ENCODE data around the gene SLC9A6. TPM values are rescaled to one million over a fixed set of nuclear protein-coding genes. Genes with fewer than 3 reads are reported as not detected.
"Not testable (repeated sequence)": the region's sequence is repeated elsewhere in the genome, so short reads cannot be mapped to it uniquely, and the experiment has no call there.

SLC9A6 gene
- total and polyA plus RNA-seq, 10 of the 15 experiments (the other 5 are each of a cell fraction or from before 2014, with no cell fraction given): 4.5 to 14.6 (median 10.7) TPM

DNA sequence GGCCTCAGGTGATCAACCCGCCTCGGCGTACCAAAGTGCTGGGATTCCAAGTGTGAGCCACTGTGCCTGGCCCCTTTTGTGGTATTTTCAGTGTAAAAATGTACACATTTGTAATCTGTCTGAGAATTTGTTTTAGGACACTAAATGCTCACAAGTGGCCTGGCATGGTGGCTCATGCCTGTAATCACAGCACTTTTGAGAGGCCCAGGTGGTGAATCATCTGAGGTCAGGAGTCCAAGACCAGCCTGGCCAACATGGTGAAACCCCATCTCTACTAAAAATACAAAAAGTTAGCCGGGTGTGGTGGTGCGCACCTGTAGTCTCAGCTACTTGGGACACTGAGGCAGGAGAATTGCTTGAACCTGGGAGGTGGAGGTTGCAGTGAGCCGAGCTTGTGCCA, 106.7 kb downstream of the SLC9A6 start:
- H3K36me3 ChIP-seq (ENCODE audit: control insufficient read depth in 2 of 2, insufficient read depth in 2 of 2, low read length in 1 of 2); in situ Hi-C loops (cut with MboI); ATAC-seq; CTCF ChIA-PET; H3K4me1 ChIP-seq (ENCODE audit: control insufficient read depth, insufficient read depth, low read length); SMC1A ChIA-PET (ENCODE audit: uncharacterized antibody, unreplicated experiment); FAIRE-seq; BruUV-seq (replicated peaks); H3K9ac ChIP-seq (ENCODE audit: control insufficient read depth, insufficient read depth, low read length); H3K9me3 ChIP-seq (replicated peaks; ENCODE audit: control insufficient read depth, insufficient read depth, low read length); H3K4me3 ChIP-seq; H3K27me3 ChIP-seq (replicated peaks in 1 of 2; ENCODE audit: control insufficient read depth in 2 of 2, insufficient read depth in 2 of 2, low read length in 1 of 2); DNase-seq (ENCODE audit: low read depth, low spot score); intact Hi-C loops (cut with micrococcal nuclease; ENCODE audit: unreplicated experiment); RAD21 ChIA-PET (ENCODE audit: unreplicated experiment); H3K4me2 ChIP-seq (ENCODE audit: control insufficient read depth, insufficient read depth); H2AFZ ChIP-seq (ENCODE audit: control insufficient read depth, low read depth, low read length); H4K20me1 ChIP-seq (ENCODE audit: control insufficient read depth, insufficient read depth); H3K27ac ChIP-seq (ENCODE audit: control insufficient read depth, insufficient read depth); H3K79me2 ChIP-seq (ENCODE audit: control insufficient read depth, insufficient read depth, low read length): not testable (repeated sequence)
- POLR2A ChIA-PET: interaction anchor here (0.7 kb wide), 1 partner anchor 126 kb away, joined by 3 read pairs; no protein-coding TSS in a partner anchor
- WGBS (ENCODE audit: insufficient coverage, insufficient replicate concordance, low lambda C conversion rate, missing lambda C conversion rate): 75% methylated on average over 6 of the region's 6 CpGs

DNA sequence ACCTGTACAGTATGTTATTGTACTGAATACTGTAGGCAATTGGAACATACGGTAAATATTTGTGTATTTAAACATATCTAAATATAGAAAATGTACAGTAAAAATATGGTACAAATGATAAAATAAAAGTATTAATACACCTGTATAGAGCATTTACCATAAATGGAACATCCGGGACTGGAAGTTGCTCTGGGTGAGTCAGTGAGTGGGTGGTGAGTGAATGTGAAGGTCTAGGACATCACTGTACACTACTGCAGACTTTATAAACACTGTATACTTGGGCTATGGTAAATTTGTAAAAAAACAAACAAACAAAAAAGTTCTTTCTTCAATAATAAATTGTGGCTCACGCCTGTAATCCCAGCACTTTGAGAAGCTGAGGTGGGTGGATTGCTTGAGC, 109.7 kb downstream of the SLC9A6 start:
- Histone ChIP-seq H3K4me3 (no peak overlapping the region), H3K36me3 (ENCODE audit: control insufficient read depth in 2 of 2, insufficient read depth in 2 of 2, low read length in 1 of 2) (no peaks in the 10 kb centered on the region), H3K9ac (ENCODE audit: control insufficient read depth, insufficient read depth, low read length) (no peak overlapping the region), H3K4me2 (ENCODE audit: control insufficient read depth, insufficient read depth) (no peak overlapping the region), H3K27me3 (replicated peaks in 1 of 2; ENCODE audit: control insufficient read depth in 2 of 2, insufficient read depth in 2 of 2, low read length in 1 of 2) (no peaks in the 10 kb centered on the region), H3K9me3 (replicated peaks; ENCODE audit: control insufficient read depth, insufficient read depth, low read length) (no peaks in the 10 kb centered on the region), H3K79me2 (ENCODE audit: control insufficient read depth, insufficient read depth, low read length) (no peaks in the 10 kb centered on the region), H3K27ac (ENCODE audit: control insufficient read depth, insufficient read depth) (no peak overlapping the region), H4K20me1 (ENCODE audit: control insufficient read depth, insufficient read depth) (no peaks in the 10 kb centered on the region), H2AFZ (ENCODE audit: control insufficient read depth, low read depth, low read length) (no peak overlapping the region), H3K4me1 (ENCODE audit: control insufficient read depth, insufficient read depth, low read length) (no peaks in the 10 kb centered on the region)
- ChIA-PET CTCF (no interaction called here), RAD21 (ENCODE audit: unreplicated experiment) (no interaction called here), SMC1A (ENCODE audit: uncharacterized antibody, unreplicated experiment) (no interaction called here), POLR2A (no interaction called here)
- TF ChIP-seq, protein P1, sequence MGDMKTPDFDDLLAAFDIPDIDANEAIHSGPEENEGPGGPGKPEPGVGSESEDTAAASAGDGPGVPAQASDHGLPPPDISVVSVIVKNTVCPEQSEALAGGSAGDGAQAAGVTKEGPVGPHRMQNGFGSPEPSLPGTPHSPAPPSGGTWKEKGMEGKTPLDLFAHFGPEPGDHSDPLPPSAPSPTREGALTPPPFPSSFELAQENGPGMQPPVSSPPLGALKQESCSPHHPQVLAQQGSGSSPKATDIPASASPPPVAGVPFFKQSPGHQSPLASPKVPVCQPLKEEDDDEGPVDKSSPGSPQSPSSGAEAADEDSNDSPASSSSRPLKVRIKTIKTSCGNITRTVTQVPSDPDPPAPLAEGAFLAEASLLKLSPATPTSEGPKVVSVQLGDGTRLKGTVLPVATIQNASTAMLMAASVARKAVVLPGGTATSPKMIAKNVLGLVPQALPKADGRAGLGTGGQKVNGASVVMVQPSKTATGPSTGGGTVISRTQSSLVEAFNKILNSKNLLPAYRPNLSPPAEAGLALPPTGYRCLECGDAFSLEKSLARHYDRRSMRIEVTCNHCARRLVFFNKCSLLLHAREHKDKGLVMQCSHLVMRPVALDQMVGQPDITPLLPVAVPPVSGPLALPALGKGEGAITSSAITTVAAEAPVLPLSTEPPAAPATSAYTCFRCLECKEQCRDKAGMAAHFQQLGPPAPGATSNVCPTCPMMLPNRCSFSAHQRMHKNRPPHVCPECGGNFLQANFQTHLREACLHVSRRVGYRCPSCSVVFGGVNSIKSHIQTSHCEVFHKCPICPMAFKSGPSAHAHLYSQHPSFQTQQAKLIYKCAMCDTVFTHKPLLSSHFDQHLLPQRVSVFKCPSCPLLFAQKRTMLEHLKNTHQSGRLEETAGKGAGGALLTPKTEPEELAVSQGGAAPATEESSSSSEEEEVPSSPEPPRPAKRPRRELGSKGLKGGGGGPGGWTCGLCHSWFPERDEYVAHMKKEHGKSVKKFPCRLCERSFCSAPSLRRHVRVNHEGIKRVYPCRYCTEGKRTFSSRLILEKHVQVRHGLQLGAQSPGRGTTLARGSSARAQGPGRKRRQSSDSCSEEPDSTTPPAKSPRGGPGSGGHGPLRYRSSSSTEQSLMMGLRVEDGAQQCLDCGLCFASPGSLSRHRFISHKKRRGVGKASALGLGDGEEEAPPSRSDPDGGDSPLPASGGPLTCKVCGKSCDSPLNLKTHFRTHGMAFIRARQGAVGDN (IDR thresholded peaks at IDR 0.05): no peak
- TF ChIP-seq EZH2 (IDR thresholded peaks at IDR 0.05; ENCODE audit: borderline replicate concordance, control insufficient read depth, low read depth, low read length) (no peak), IRF4 (IDR thresholded peaks at IDR 0.05; ENCODE audit: low read depth, low read length) (no peak), RUNX3 (IDR thresholded peaks at IDR 0.05; ENCODE audit: low read length) (no peak), MTA3 (IDR thresholded peaks at IDR 0.05; ENCODE audit: borderline replicate concordance, low read length) (no peak), KLF5 (IDR thresholded peaks at IDR 0.05; ENCODE audit: partially characterized antibody) (no peak)
- no peak for DNase-seq (ENCODE audit: low read depth, low spot score)
- in situ Hi-C loops (cut with MboI): no loop called here
- no peak for ATAC-seq
- 4% methylated on average over 3 of the region's 3 CpGs for WGBS (ENCODE audit: insufficient coverage, insufficient replicate concordance, low lambda C conversion rate, missing lambda C conversion rate)
- no peak for FAIRE-seq
- no TSS peak for BruUV-seq (replicated peaks)
- intact Hi-C loops (cut with micrococcal nuclease; ENCODE audit: unreplicated experiment): no loop called here

All from GM12878 (cell line).